Activated CD4-positive, alpha-beta memory T cell treated with anti-CD3 and anti-CD28 coated beads for 36 hours (primary cell): ENCODE results near the gene SCAANT1. TPM values are rescaled to one million over a fixed set of nuclear protein-coding genes. Genes with fewer than 3 reads are reported as not detected.

Experiments used
- CTCF ChIA-PET: fragments of 350-600 bp; sonication (Branson Sonifier 250); formaldehyde crosslinking; loops from one replicate; lab custom pipeline; 2021; ENCODE audit warnings: antibody characterized with exemption, inconsistent platforms; lab: Charles Lee
- POLR2A ChIA-PET: fragments of 350-600 bp; sonication (Branson Sonifier 250); formaldehyde crosslinking; loops from one replicate; lab custom pipeline; 2021; ENCODE audit warnings: antibody characterized with exemption; lab: Charles Lee
- DNase-seq: peaks from one replicate; pipeline ENCODE4 v3.0.0-alpha.2; 2020
- H3K27ac Mint-ChIP-seq: one replicate; pipeline ENCODE4 v1.8.0; 2021; ENCODE audit warnings: mixed read lengths
- H3K27me3 Mint-ChIP-seq: one replicate; pipeline ENCODE4 v1.8.0; 2021; ENCODE audit warnings: mixed read lengths
- H3K36me3 Mint-ChIP-seq: one replicate; pipeline ENCODE4 v1.8.0; 2021; ENCODE audit warnings: mixed read lengths
- H3K4me1 Mint-ChIP-seq: one replicate; pipeline ENCODE4 v1.8.0; 2021; ENCODE audit warnings: low read depth, mixed read lengths
- H3K4me3 Mint-ChIP-seq: one replicate; pipeline ENCODE4 v1.8.0; 2021; ENCODE audit warnings: mild to moderate bottlenecking, mixed read lengths
- H3K9me3 Mint-ChIP-seq: one replicate; pipeline ENCODE4 v1.8.0; 2021; ENCODE audit warnings: mixed read lengths
- intact Hi-C: fragments of 100-400 bp; cut with micrococcal nuclease; formaldehyde crosslinking; loops from one replicate; pipeline ENCODE4 v1.15.1; 2023
- total RNA-seq, 2 experiments: library from RNA; stranded (reverse); gene quantifications; one replicate each; pipeline ENCODE4 v1.2.3, GENCODE V29; 2021

The SCAANT1 gene
- total RNA-seq, 2 experiments from 2014 or later, result not detected

GRCh38 chr3:63911509-63911872 lies 692 bp downstream of the SCAANT1 start:
- ChIA-PET CTCF (interaction anchor here (0.6 to 1.2 kb wide), 3 partner anchors 16 to 112 kb away, joined by 3 to 4 read pairs (median 4); partner anchors contain the start of gene PSMD6), POLR2A (interaction anchor here (0.7 to 1.8 kb wide), 8 partner anchors 9 to 111 kb away, joined by 3 to 10 read pairs (median 4); partner anchors contain the start of genes ATXN7 and THOC7)
- peaks cover 17% of the 10 kb centered on the region for H3K36me3 Mint-ChIP-seq
- H3K4me3 Mint-ChIP-seq, result peak overlapping the region; percentile 90
- H3K27ac Mint-ChIP-seq, result peak overlapping the region; percentile 93
- H3K4me1 Mint-ChIP-seq, result peaks cover 39% of the 10 kb centered on the region
- intact Hi-C loops, result loop anchor here (1.0 to 5.0 kb wide), 4 partner anchors 11 to 81 kb away; no protein-coding TSS in a partner anchor
- no peaks in the 10 kb centered on the region for H3K9me3 Mint-ChIP-seq
- no peaks in the 10 kb centered on the region for H3K27me3 Mint-ChIP-seq
- no peak for DNase-seq

GRCh38 chr3:63910891-63911290 lies 1.3 kb downstream of the SCAANT1 start:
- no peak for DNase-seq
- peaks cover 13% of the 10 kb centered on the region for H3K36me3 Mint-ChIP-seq
- H3K27me3 Mint-ChIP-seq, result no peaks in the 10 kb centered on the region
- peak overlapping the region; percentile 90 for H3K4me3 Mint-ChIP-seq
- peaks cover 37% of the 10 kb centered on the region for H3K4me1 Mint-ChIP-seq
- POLR2A ChIA-PET, result interaction anchor here (1.0 to 1.8 kb wide), 5 partner anchors 10 to 68 kb away, joined by 3 to 10 read pairs (median 5); partner anchors contain the start of genes ATXN7 and THOC7
- intact Hi-C loops, result loop anchor here (1.0 to 5.0 kb wide), 4 partner anchors 11 to 81 kb away; no protein-coding TSS in a partner anchor
- CTCF ChIA-PET, result interaction anchor here (0.6 to 1.3 kb wide), 4 partner anchors 15 to 113 kb away, joined by 3 to 4 read pairs (median 4); partner anchors contain the start of gene PSMD6
- peak overlapping the region; percentile 93 for H3K27ac Mint-ChIP-seq
- no peaks in the 10 kb centered on the region for H3K9me3 Mint-ChIP-seq

- ChIA-PET POLR2A (no interaction called here), CTCF (interaction anchor here (0.9 to 1.3 kb wide), 4 partner anchors 50 to 574 kb away, joined by 3 to 4 read pairs (median 3); partner anchors contain the start of gene PSMD6)
- intact Hi-C loops, result loop anchor here (5.0 kb wide), 1 partner anchor 82 kb away; no protein-coding TSS in a partner anchor
- Mint-ChIP-seq H3K4me1 (peaks cover 37% of the 10 kb centered on the region), H3K4me3 (no peak overlapping the region), H3K9me3 (no peaks in the 10 kb centered on the region), H3K27ac (no peak overlapping the region), H3K27me3 (no peaks in the 10 kb centered on the region), H3K36me3 (peaks cover 12% of the 10 kb centered on the region)
- DNase-seq, result no peak
These were observed 2.2 kb downstream of the SCAANT1 start for GRCh38 chr3:63910001-63910400.

- H3K27ac Mint-ChIP-seq, result no peak overlapping the region
- ChIA-PET CTCF (interaction anchor here (1.2 to 1.3 kb wide), 2 partner anchors 49 to 59 kb away, joined by 3 read pairs; no protein-coding TSS in a partner anchor), POLR2A (no interaction called here)
- intact Hi-C loops, result no loop called here
- peaks cover 36% of the 10 kb centered on the region for H3K4me1 Mint-ChIP-seq
- DNase-seq, result no peak
- no peak overlapping the region for H3K4me3 Mint-ChIP-seq
- peaks cover 11% of the 10 kb centered on the region for H3K36me3 Mint-ChIP-seq
- no peaks in the 10 kb centered on the region for H3K27me3 Mint-ChIP-seq
- H3K9me3 Mint-ChIP-seq, result no peaks in the 10 kb centered on the region
These were observed 2.8 kb downstream of the SCAANT1 start for GRCh38 chr3:63909431-63909830.

- CTCF ChIA-PET, result no interaction called here
- no peak for DNase-seq
- Mint-ChIP-seq H3K4me1 (peaks cover 30% of the 10 kb centered on the region), H3K27me3 (no peaks in the 10 kb centered on the region), H3K27ac (no peak overlapping the region), H3K36me3 (peaks cover 10% of the 10 kb centered on the region), H3K4me3 (no peak overlapping the region), H3K9me3 (no peaks in the 10 kb centered on the region)
- POLR2A ChIA-PET, result no interaction called here
- intact Hi-C loops, result no loop called here
These were observed 3.4 kb downstream of the SCAANT1 start for GRCh38 chr3:63908776-63909175.

- Mint-ChIP-seq H3K36me3 (peaks cover 7% of the 10 kb centered on the region), H3K4me1 (peaks cover 24% of the 10 kb centered on the region), H3K4me3 (no peak overlapping the region), H3K27me3 (no peaks in the 10 kb centered on the region), H3K27ac (no peak overlapping the region), H3K9me3 (no peaks in the 10 kb centered on the region)
- ChIA-PET CTCF (no interaction called here), POLR2A (no interaction called here)
- no peak for DNase-seq
- intact Hi-C loops, result no loop called here
These were observed 4.0 kb downstream of the SCAANT1 start for GRCh38 chr3:63908081-63908736.

GRCh38 chr3:63905731-63906620 lies 6.2 kb downstream of the SCAANT1 start:
- no peak overlapping the region for H3K4me3 Mint-ChIP-seq
- intact Hi-C loops, result no loop called here
- peaks cover 23% of the 10 kb centered on the region for H3K4me1 Mint-ChIP-seq
- no peaks in the 10 kb centered on the region for H3K27me3 Mint-ChIP-seq
- ChIA-PET POLR2A (no interaction called here), CTCF (no interaction called here)
- no peak for DNase-seq
- H3K36me3 Mint-ChIP-seq, result peaks cover 13% of the 10 kb centered on the region
- H3K9me3 Mint-ChIP-seq, result peaks cover 5% of the 10 kb centered on the region
- H3K27ac Mint-ChIP-seq, result no peak overlapping the region

GRCh38 chr3:63900459-63900858 lies 11.7 kb downstream of the SCAANT1 start:
- peaks cover 29% of the 10 kb centered on the region for H3K36me3 Mint-ChIP-seq
- ChIA-PET CTCF (no interaction called here), POLR2A (no interaction called here)
- peaks cover 5% of the 10 kb centered on the region for H3K9me3 Mint-ChIP-seq
- H3K4me1 Mint-ChIP-seq, result peaks cover 38% of the 10 kb centered on the region
- intact Hi-C loops, result loop anchor here (1.0 kb wide), 1 partner anchor 11 kb away; no protein-coding TSS in a partner anchor
- no peak for DNase-seq
- no peaks in the 10 kb centered on the region for H3K27me3 Mint-ChIP-seq
- peak overlapping the region; percentile 2 for H3K27ac Mint-ChIP-seq
- H3K4me3 Mint-ChIP-seq, result no peak overlapping the region

- ChIA-PET POLR2A (interaction anchor here (0.6 kb wide), 1 partner anchor 77 kb away, joined by 3 read pairs; no protein-coding TSS in a partner anchor), CTCF (no interaction called here)
- Mint-ChIP-seq H3K27ac (peak overlapping the region; percentile 21), H3K4me1 (peaks cover 42% of the 10 kb centered on the region), H3K4me3 (no peak overlapping the region), H3K36me3 (peaks cover 29% of the 10 kb centered on the region), H3K27me3 (no peaks in the 10 kb centered on the region), H3K9me3 (peaks cover 5% of the 10 kb centered on the region)
- no peak for DNase-seq
- intact Hi-C loops, result loop anchor here (1.0 kb wide), 1 partner anchor 11 kb away; no protein-coding TSS in a partner anchor
These were observed 12.2 kb downstream of the SCAANT1 start for GRCh38 chr3:63900010-63900409.

- CTCF ChIA-PET, result interaction anchor here (1.1 kb wide), 1 partner anchor 15 kb away, joined by 4 read pairs; no protein-coding TSS in a partner anchor
- no peak overlapping the region for H3K4me3 Mint-ChIP-seq
- POLR2A ChIA-PET, result interaction anchor here (0.9 kb wide), 1 partner anchor 15 kb away, joined by 4 read pairs; the partner anchor contains the start of gene SCAANT1
- intact Hi-C loops, result no loop called here
- H3K27me3 Mint-ChIP-seq, result no peaks in the 10 kb centered on the region
- H3K27ac Mint-ChIP-seq, result no peak overlapping the region
- H3K9me3 Mint-ChIP-seq, result peaks cover 3% of the 10 kb centered on the region
- H3K36me3 Mint-ChIP-seq, result peaks cover 22% of the 10 kb centered on the region
- DNase-seq, result no peak
- peaks cover 53% of the 10 kb centered on the region for H3K4me1 Mint-ChIP-seq
These were observed 15.7 kb downstream of the SCAANT1 start for GRCh38 chr3:63896332-63897030.
